Epithelial cell of prostate (primary cell): ENCODE results near the gene ITGAE.

ENCODE experiments used
- DNase-seq: peaks from one replicate; pipeline ENCODE4 v3.0.0-alpha.2; 2011; ENCODE audit warnings: low read depth, low spot score
- H3K27ac ChIP-seq: fragments of 450-650 bp; 2 replicates; pipeline ENCODE4 v1.5.1; 2017; ENCODE audit warnings: mild to moderate bottlenecking

ITGAE gene

GRCh38 chr17:3679531-3680126, 121.4 kb downstream of the ITGAE start:
- H3K27ac ChIP-seq: no peak overlapping the region
- no peak for DNase-seq

- H3K27ac ChIP-seq: no peak overlapping the region
- no peak for DNase-seq
These were observed 122.0 kb downstream of the ITGAE start for GRCh38 chr17:3678821-3679530.

GRCh38 chr17:3678095-3678820, 122.7 kb downstream of the ITGAE start:
- DNase-seq: no peak
- no peak overlapping the region for H3K27ac ChIP-seq

- no peak overlapping the region for H3K27ac ChIP-seq
- DNase-seq: no peak
These were observed 125.1 kb downstream of the ITGAE start for GRCh38 chr17:3675886-3676285.

GRCh38 chr17:3672571-3672970, 128.4 kb downstream of the ITGAE start:
- no peak for DNase-seq
- no peak overlapping the region for H3K27ac ChIP-seq

- no peak overlapping the region for H3K27ac ChIP-seq
- DNase-seq: no peak
These were observed 131.4 kb downstream of the ITGAE start for GRCh38 chr17:3669548-3669947.

- no peak for DNase-seq
- peak overlapping the region; percentile 97 for H3K27ac ChIP-seq
These were observed 132.0 kb downstream of the ITGAE start for GRCh38 chr17:3669085-3669347.

GRCh38 chr17:3668279-3669084, 132.5 kb downstream of the ITGAE start, which contains the start of the genes EMC6 and TAX1BP3:
EMC6 (plus strand) TSS chr17:3668812; CDS start chr17:3669147, 335 bp downstream.
TAX1BP3 (minus strand) TSS chr17:3668578; CDS start chr17:3668526, 52 bp downstream.
- peak within 1 kb of the TSS; percentile 97 for H3K27ac ChIP-seq
- peak; percentile 79 for DNase-seq

- DNase-seq: peak; percentile 56
- H3K27ac ChIP-seq: peak overlapping the region; percentile 97
These were observed 133.4 kb downstream of the ITGAE start for GRCh38 chr17:3667366-3668278.

GRCh38 chr17:3666516-3666915, 134.5 kb downstream of the ITGAE start:
- peak overlapping the region; percentile 97 for H3K27ac ChIP-seq
- DNase-seq: no peak

- no peak for DNase-seq
- H3K27ac ChIP-seq: peak overlapping the region; percentile 97
These were observed 135.2 kb downstream of the ITGAE start for GRCh38 chr17:3665834-3666233.
